HUES6 (cell line): Measurements from ENCODE around the gene PHKB.
A peak's percentile ranks its signal among the peaks of the same experiment; 100 is the strongest.

Experiments
- H3K27ac ChIP-seq: 2 replicates; pipeline ENCODE4 v1.7.0; 2013; ENCODE audit warnings: low read depth, mild to moderate bottlenecking, low read length, inconsistent platforms
- H3K27me3 ChIP-seq: 2 replicates; pipeline ENCODE4 v1.6.1; 2013; ENCODE audit warnings: low read length; ENCODE audit not compliant: control insufficient read depth, insufficient read depth
- H3K36me3 ChIP-seq: 2 replicates; pipeline ENCODE4 v1.6.1; 2013; ENCODE audit warnings: low read length; ENCODE audit not compliant: control insufficient read depth, insufficient read depth
- H3K4me1 ChIP-seq: 2 replicates; pipeline ENCODE4 v1.6.1; 2013; ENCODE audit warnings: low read length; ENCODE audit not compliant: control insufficient read depth, insufficient read depth
- H3K4me3 ChIP-seq: 2 replicates; pipeline ENCODE4 v1.5.1; 2013; ENCODE audit warnings: low read depth, low read length
- H3K9ac ChIP-seq: one replicate; pipeline ENCODE4 v1.6.1; 2013; ENCODE audit warnings: mild to moderate bottlenecking, low read length
- H3K9me3 ChIP-seq: 2 replicates; pipeline ENCODE4 v1.6.1; 2013; ENCODE audit warnings: low read depth, low read length; ENCODE audit not compliant: control insufficient read depth, insufficient read depth

Gene PHKB

DNA sequence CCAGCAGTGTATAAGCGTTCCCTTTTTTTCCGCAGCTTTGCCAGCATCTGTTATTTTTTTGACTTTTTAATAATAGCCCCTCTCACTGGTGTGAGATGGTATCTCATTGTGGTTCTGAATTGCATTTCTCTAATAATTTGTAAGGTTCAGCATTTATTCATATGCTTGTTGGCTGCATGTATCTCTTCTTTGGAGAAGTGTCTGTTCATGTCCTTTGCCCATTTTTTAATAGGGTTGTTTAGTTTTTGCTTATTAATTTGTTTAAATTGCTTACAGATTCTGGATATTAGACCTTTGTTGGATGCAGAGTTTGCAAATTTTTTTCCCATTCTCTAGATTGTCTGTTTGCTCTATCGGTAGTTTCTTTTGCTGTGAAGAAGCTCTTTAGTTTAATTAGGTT is 26.9 kb downstream of the PHKB start:
- Histone ChIP-seq H3K27me3 (no peaks in the 10 kb centered on the region), H3K27ac (no peak overlapping the region), H3K36me3 (no peaks in the 10 kb centered on the region)

DNA sequence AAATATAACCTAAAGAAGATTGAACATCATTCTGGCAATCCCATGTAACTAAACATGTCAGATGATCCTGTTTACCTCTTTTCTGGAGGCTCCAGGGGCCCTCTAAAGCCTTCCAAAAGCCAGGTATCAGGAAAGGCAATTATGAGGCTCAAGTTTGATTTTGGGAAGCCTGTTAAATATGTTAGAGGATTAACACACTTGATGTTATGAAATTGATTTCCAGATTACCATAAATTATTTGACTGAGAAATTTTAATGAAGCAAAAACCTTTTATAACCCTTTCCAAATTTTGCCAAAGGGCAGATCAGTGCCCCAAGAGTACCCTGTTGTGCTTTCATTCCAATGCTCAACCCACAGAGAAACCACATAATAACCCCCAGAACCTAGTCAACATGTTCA is 29.3 kb downstream of the PHKB start:
- no peaks in the 10 kb centered on the region for H3K27me3 ChIP-seq
- peaks cover 13% of the 10 kb centered on the region for H3K9me3 ChIP-seq
- H3K27ac ChIP-seq = no peak overlapping the region
- H3K9ac ChIP-seq = no peak overlapping the region
- H3K4me3 ChIP-seq = no peak overlapping the region
- no peaks in the 10 kb centered on the region for H3K36me3 ChIP-seq
- H3K4me1 ChIP-seq = peaks cover 16% of the 10 kb centered on the region

More for the DNA sequence above, 26.9 kb downstream of the PHKB start:
- no peak overlapping the region for H3K9ac ChIP-seq
- peaks cover 16% of the 10 kb centered on the region for H3K4me1 ChIP-seq
- peaks cover 13% of the 10 kb centered on the region for H3K9me3 ChIP-seq
- no peak overlapping the region for H3K4me3 ChIP-seq

DNA sequence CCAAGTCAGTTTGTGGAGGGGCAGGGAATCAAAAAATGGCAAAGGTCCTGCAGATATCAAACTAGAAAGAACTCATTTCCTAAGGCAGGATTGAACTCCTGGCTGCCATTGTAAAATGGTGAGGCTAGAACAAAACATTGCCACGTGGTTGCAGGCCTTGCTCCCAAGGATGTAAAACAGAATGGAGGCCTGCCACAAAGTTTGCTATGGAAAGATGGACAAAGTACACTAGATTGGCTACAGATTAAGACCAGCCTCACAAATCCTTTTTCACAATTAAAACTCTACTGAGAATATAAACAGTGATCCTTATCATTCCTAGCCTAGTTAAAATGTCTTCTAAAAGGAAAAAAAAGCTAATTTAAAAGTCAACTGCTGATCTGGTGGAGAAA is 30.9 kb downstream of the PHKB start:
- Histone ChIP-seq H3K9me3 (peaks cover 13% of the 10 kb centered on the region), H3K27me3 (no peaks in the 10 kb centered on the region), H3K4me1 (peaks cover 16% of the 10 kb centered on the region), H3K4me3 (no peak overlapping the region), H3K9ac (no peak overlapping the region), H3K27ac (peak overlapping the region; percentile 38; the same call in 1 of the 2 replicates), H3K36me3 (no peaks in the 10 kb centered on the region)

DNA sequence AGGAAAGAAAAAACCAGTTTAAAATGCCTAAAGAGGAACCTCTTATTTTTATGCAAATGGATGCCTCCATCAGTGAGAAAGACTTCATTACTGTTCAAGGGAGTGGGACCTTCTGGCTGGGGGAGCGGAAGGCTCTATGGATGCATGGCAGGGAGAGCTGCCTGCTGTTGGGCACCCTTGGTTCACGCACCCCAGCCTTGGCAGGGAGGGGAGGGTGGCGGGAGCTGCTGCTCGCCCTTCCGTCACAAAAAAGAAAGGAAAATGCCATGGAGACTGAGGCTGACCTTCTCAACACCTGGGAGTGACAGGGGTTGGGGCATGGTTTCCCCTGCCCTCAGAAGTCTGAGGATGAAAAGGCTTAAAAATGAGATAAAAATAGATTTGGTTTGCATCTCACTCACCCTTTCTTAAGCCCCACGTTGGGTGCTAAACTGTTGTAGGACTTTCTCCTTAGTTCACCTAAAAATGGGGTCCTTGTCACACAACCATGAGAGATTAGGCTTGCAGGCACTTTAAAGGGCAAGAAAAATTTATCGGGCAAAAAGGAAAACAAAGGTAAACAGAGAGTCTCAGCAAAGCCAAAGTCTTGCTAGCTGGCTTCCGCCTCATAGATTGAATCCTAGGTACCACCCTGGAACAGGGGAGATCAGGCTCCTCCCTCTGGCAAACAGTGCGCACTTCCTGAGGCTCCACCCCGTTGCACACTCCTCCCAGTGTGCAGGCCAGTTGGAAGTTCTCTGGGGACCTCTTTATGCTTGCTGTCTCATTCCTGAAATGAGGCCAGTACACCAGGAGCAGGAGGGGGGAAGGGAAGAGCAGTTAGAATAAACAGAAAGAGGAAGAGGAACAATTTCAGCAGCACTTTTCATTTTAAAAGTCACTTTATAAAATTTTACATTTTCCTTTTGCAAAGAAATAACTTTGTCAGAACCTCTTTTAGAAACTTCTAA is 31.6 kb downstream of the PHKB start:
- no peak overlapping the region for H3K27ac ChIP-seq
- H3K36me3 ChIP-seq = no peaks in the 10 kb centered on the region
- H3K27me3 ChIP-seq = no peaks in the 10 kb centered on the region
- no peak overlapping the region for H3K9ac ChIP-seq
- no peak overlapping the region for H3K4me3 ChIP-seq
- peaks cover 16% of the 10 kb centered on the region for H3K4me1 ChIP-seq
- peaks cover 13% of the 10 kb centered on the region for H3K9me3 ChIP-seq

DNA sequence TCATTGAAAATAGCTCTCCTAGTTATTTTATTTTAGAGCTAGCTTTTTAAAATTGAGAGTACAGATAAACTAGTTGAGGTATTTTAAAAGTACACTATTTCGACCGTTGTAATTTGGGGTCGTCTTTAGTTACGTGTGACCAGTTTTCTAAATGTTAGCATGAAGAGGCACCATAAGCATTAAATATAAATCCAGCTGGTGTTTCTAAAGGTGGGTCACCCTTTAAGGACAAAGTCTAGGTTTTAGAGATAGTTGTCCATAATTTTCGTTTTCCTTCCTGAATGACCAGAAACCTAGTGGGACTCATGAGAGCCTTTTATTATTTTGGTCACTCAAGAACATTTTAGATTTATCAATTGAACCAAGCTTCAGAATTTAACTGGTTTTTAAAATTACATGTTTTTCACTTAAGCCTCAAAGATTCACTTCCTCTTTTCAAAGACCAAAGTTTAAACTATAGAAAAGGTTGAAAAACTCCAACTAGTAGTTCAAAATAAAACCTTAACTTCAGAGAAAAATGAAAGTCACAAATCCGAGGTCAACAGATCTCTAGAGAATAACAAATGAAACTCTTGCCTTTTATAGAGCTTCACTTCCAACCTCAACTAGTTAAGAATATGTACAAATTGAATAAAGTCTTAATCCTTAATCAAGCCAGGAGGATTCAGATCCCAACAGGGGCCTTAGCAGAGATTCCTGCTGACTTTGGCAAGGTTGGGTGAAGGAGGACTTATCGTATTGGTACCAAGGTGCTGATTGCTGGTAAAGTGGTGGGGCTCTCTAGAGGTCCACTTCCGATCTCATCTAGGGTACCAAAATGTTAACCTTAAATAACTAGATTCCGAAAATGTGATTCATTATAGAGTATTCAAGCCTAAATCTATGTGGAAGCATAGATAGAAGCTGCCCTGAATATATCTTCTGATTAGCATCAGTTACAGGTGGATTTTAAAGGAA is 32.5 kb downstream of the PHKB start:
- Histone ChIP-seq H3K27ac (no peak overlapping the region), H3K4me3 (no peak overlapping the region), H3K27me3 (no peaks in the 10 kb centered on the region), H3K4me1 (peaks cover 16% of the 10 kb centered on the region), H3K9ac (no peak overlapping the region), H3K36me3 (no peaks in the 10 kb centered on the region), H3K9me3 (peaks cover 13% of the 10 kb centered on the region)

DNA sequence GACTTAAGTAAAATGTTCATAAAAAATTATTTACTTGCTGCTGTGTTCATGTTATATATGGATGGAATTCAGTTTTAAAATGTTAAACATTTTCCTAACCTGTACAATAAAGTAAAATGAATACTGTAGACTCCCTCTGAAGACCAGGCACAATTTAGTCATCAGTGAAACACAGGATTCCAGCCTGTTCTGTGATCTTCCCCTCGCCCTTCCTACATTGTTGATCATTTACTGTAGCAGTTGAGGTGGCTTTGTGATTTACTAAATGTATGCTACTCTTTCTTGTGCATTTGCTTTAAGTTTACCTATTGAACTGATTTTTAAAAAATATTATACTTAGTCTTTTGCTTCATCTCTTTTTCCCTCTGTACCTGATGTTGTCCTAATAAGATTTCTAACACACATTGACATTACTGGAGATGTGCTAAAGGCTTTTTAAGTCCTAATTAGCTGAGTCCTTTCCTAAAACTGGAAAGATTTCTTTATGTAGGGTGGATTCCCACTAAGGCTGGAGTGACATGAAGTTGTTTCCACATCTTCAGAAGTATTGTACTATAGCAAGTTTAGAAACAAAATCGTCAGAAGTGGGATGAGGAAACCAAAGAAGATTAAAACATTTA is 38.1 kb downstream of the PHKB start:
- no peak overlapping the region for H3K4me3 ChIP-seq
- no peaks in the 10 kb centered on the region for H3K27me3 ChIP-seq
- peaks cover 30% of the 10 kb centered on the region for H3K36me3 ChIP-seq
- no peak overlapping the region for H3K9ac ChIP-seq
- H3K27ac ChIP-seq = no peak overlapping the region
- H3K4me1 ChIP-seq = no peaks in the 10 kb centered on the region
- H3K9me3 ChIP-seq = no peaks in the 10 kb centered on the region

DNA sequence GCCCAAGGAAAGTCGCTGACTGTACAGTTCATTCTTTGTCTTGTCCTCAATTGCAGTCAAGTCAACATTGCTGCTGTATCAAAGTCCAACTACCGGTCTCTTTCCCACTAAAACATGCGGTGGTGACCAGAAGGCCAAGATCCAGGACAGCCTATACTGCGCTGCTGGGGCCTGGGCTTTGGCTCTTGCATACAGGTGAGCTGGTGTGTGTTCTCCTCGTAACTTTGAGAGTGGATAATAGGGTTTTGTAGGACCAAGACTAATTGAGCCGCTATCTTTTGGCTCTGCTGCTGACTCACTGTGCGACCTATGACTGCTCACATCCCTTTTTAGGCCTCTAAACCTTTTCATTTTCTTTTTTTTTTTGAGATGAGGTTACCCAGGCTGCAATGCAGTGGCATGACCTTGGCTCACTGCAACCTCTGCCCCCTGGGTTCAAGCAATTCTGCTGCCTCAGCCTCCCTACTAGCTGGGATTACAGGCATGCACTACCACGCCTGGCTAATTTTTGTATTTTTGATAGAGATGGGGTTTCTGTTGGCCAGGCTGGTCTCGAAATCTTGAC is 38.7 kb downstream of the PHKB start:
- no peak overlapping the region for H3K4me3 ChIP-seq
- no peaks in the 10 kb centered on the region for H3K9me3 ChIP-seq
- no peak overlapping the region for H3K27ac ChIP-seq
- H3K9ac ChIP-seq = no peak overlapping the region
- peaks cover 36% of the 10 kb centered on the region for H3K36me3 ChIP-seq
- no peaks in the 10 kb centered on the region for H3K4me1 ChIP-seq
- H3K27me3 ChIP-seq = no peaks in the 10 kb centered on the region

DNA sequence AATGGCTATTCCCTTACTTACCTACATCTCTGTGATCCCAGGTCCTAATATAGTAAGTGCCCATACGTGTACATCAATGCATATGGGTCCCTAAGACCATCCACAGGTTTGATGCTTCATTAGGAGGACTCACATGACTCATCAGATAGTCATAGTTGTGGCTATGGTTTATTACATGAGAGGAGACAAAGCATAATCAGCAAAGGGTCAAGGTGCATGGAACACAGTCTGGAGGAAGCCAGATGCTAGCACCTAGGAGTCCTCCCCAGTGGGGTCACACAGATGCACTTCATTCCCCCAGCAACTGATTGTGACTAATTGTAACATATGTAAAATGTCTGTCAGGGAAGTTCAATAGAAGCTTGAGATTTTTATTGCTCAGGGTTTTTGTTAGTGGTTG is 42.8 kb downstream of the PHKB start:
- Histone ChIP-seq H3K27ac (no peak overlapping the region), H3K27me3 (no peaks in the 10 kb centered on the region), H3K4me1 (no peaks in the 10 kb centered on the region), H3K9me3 (no peaks in the 10 kb centered on the region), H3K9ac (no peak overlapping the region), H3K4me3 (no peak overlapping the region), H3K36me3 (peaks cover 42% of the 10 kb centered on the region)

DNA sequence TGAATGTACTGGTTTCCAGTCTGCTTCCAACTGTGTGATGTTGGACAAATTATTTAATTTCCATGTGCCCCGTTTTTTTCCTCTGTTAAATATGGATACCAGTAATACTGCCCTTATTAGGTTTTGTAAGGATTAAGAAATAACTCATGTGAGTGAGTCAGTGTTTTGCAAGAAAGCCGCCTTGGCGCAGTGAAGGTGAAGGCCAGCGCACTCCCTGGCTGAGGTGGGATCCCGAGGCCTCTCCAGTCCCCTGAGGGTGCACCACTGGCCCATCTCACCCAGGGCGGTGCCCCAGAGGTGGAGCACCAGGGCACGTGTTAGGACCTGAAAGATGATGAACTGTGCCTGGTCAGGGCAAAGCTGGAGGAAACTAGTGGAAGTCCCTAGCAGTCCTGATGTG is 43.5 kb downstream of the PHKB start:
- H3K4me3 ChIP-seq = no peak overlapping the region
- H3K27ac ChIP-seq = no peak overlapping the region
- H3K36me3 ChIP-seq = peaks cover 37% of the 10 kb centered on the region
- H3K9me3 ChIP-seq = no peaks in the 10 kb centered on the region
- no peak overlapping the region for H3K9ac ChIP-seq
- no peaks in the 10 kb centered on the region for H3K4me1 ChIP-seq
- H3K27me3 ChIP-seq = no peaks in the 10 kb centered on the region

DNA sequence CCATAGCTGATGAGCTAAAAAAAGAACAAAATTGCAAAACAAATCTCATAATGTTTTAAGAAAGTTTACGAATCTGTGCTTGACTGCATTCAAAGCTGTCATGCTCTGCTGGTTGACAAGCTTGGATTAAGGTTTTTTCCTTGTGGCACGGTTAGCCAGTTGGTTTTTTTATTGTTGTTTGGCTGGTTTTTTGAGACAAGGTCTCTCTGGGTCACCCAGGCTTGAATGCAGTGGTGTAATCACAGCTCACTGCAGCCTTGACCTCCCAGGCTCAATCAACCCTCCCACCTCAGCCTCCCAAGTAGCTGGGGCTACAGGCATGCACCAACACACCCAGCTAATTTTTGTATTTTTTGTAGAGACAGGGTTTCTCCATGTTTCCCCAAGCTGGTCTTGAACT is 45.7 kb downstream of the PHKB start:
- H3K9ac ChIP-seq = no peak overlapping the region
- no peaks in the 10 kb centered on the region for H3K27me3 ChIP-seq
- no peak overlapping the region for H3K27ac ChIP-seq
- H3K4me3 ChIP-seq = no peak overlapping the region
- H3K4me1 ChIP-seq = peaks cover 3% of the 10 kb centered on the region; the same call in 1 of the 2 replicates
- H3K9me3 ChIP-seq = no peaks in the 10 kb centered on the region
- peaks cover 31% of the 10 kb centered on the region for H3K36me3 ChIP-seq
